Activated naive CD4-positive, alpha-beta T cell treated with anti-CD3 and anti-CD28 coated beads, Interleukin-2, amount 10 ng/mL, durations not matched to agents 7 days and 5 days (primary cell): Measurements from ENCODE around the gene ATAD3B.
"Not testable (repeated sequence)": the region's sequence is repeated elsewhere in the genome, so short reads cannot be mapped to it uniquely, and the experiment has no call there.

ENCODE experiments used
- CTCF ChIA-PET: fragments of 350-600 bp; sonication (Branson Sonifier 250); formaldehyde crosslinking; loops from one replicate; lab custom pipeline; 2021; ENCODE audit warnings: antibody characterized with exemption; lab: Charles Lee
- DNase-seq: peaks from one replicate; pipeline ENCODE4 v3.0.0-alpha.2; 2020
- H3K27ac Mint-ChIP-seq: one replicate; pipeline ENCODE4 v1.8.0; 2021; ENCODE audit warnings: mild to moderate bottlenecking, moderate library complexity, mixed read lengths
- H3K27me3 Mint-ChIP-seq: one replicate; pipeline ENCODE4 v1.8.0; 2021; ENCODE audit warnings: mild to moderate bottlenecking, mixed read lengths
- H3K36me3 Mint-ChIP-seq: one replicate; pipeline ENCODE4 v1.8.0; 2021; ENCODE audit warnings: mixed read lengths
- H3K4me1 Mint-ChIP-seq: one replicate; pipeline ENCODE4 v1.8.0; 2021; ENCODE audit warnings: mixed read lengths
- H3K4me3 Mint-ChIP-seq: one replicate; pipeline ENCODE4 v1.8.0; 2021; ENCODE audit warnings: mild to moderate bottlenecking, moderate library complexity, mixed read lengths
- H3K9me3 Mint-ChIP-seq: one replicate; pipeline ENCODE4 v1.8.0; 2021; ENCODE audit warnings: mixed read lengths

ATAD3B gene

DNA sequence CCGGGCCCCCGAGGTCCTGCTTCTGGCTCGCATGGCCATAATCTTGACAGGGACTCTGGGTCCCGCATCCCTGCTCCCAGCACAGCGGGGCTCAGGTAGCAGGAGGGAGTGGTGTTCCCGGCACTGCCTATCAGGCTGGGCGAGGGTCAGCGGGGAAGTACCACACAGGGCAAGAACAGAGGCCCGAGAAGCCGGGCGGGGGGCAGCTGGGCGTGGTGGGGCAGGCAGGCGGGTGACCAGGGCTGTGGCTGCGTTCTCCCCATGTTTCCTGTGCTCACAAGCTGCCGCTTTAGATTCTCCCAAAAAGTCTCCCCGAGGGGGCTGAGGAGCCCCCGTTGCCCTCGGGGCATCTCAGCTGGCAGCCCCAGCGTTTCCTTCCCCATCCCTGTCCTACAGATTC lies 18.3 kb downstream of the ATAD3B start:
- H3K4me1 Mint-ChIP-seq, result no peaks in the 10 kb centered on the region
- no peaks in the 10 kb centered on the region for H3K27me3 Mint-ChIP-seq
- peaks cover 42% of the 10 kb centered on the region for H3K36me3 Mint-ChIP-seq
- H3K4me3 Mint-ChIP-seq, result no peak overlapping the region
- no peak for DNase-seq
- H3K27ac Mint-ChIP-seq, result no peak overlapping the region
- peaks cover 8% of the 10 kb centered on the region for H3K9me3 Mint-ChIP-seq
- CTCF ChIA-PET, result interaction anchor here (0.6 kb wide), 1 partner anchor 53 kb away, joined by 3 read pairs; no protein-coding TSS in a partner anchor

DNA sequence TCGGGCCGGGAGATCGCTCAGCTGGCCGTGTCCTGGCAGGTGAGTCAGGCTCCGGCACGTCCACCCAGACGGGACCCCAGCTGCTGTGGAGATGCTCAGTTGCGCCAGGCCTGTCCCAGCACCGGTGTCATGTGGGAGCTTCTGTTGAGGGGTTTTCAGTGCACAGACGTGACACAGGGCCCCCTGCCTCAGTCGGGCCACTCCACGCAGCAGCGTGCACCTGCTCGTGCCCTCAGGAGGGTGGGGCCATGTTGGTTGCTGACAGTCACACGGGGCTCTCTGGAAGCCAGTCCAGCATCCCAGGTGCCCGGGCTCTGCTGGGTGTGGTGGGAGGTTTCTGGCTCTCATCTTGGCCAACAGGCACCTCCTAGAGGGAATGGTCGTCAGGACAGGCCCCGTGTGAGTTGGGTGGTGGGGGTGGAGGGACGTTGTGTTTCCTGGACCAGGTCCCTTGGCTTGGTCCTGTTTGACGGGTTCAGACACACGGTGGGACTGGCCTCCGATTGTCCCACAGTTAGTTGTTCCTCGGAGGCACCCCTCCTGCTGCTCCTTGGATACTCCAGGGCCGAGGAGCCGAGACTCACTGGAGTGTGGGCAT lies 19.2 kb downstream of the ATAD3B start:
- Mint-ChIP-seq H3K36me3 (peaks cover 42% of the 10 kb centered on the region), H3K27me3 (no peaks in the 10 kb centered on the region), H3K9me3 (peaks cover 8% of the 10 kb centered on the region), H3K4me1 (no peaks in the 10 kb centered on the region), H3K4me3 (no peak overlapping the region), H3K27ac (no peak overlapping the region)
- DNase-seq, result no peak
- CTCF ChIA-PET, result interaction anchor here (0.6 kb wide), 1 partner anchor 54 kb away, joined by 3 read pairs; no protein-coding TSS in a partner anchor

DNA sequence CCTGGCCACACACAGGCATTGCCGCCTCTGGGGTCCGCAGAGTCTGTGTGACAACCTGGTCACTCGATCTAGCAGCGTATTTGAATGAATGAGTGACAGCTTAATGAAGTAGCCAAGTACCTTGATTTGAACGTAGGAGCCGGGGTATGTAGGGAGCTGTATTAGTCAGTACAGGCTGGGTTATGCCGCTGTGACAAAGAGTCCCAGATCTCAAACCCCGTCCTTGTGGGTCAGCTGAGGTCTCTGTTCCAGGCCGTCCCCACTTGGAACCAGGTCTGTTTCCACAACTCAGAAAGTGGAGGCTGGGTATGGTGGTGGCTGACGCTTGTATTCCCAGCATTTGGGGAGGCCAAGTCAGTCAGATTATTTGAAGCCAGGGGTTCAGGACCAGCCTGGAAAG lies 20.0 kb downstream of the ATAD3B start:
- H3K4me3 Mint-ChIP-seq, result no peak overlapping the region
- no peaks in the 10 kb centered on the region for H3K4me1 Mint-ChIP-seq
- no peak for DNase-seq
- CTCF ChIA-PET, result no interaction called here
- peaks cover 42% of the 10 kb centered on the region for H3K36me3 Mint-ChIP-seq
- no peaks in the 10 kb centered on the region for H3K27me3 Mint-ChIP-seq
- H3K27ac Mint-ChIP-seq, result no peak overlapping the region
- H3K9me3 Mint-ChIP-seq, result peaks cover 8% of the 10 kb centered on the region

DNA sequence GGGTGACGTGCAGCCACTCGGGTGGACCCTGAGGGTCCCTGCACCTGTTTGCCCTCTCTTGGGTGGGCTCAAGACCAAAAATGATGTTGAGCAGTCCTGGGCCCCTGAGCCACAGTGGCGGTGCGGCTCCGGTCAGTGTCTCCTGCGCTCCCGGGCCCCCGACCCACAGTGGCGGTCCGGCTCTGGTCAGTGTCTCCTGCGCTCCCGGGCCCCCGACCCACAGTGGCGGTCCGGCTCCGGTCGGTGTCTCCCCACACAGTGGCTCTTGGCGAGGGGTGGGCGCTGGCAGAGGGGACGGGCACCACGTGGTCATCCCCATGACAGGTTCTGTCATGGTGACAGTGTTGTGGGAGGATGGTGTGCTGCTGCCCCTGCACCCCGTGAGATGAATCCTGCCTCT lies 22.7 kb downstream of the ATAD3B start:
- peaks cover 39% of the 10 kb centered on the region for H3K36me3 Mint-ChIP-seq
- CTCF ChIA-PET, result interaction anchor here (1.2 kb wide), 1 partner anchor 10 kb away, joined by 4 read pairs; no protein-coding TSS in a partner anchor
- H3K4me3 Mint-ChIP-seq, DNase-seq, H3K9me3 Mint-ChIP-seq, H3K4me1 Mint-ChIP-seq, H3K27ac Mint-ChIP-seq, H3K27me3 Mint-ChIP-seq: not testable (repeated sequence)

DNA sequence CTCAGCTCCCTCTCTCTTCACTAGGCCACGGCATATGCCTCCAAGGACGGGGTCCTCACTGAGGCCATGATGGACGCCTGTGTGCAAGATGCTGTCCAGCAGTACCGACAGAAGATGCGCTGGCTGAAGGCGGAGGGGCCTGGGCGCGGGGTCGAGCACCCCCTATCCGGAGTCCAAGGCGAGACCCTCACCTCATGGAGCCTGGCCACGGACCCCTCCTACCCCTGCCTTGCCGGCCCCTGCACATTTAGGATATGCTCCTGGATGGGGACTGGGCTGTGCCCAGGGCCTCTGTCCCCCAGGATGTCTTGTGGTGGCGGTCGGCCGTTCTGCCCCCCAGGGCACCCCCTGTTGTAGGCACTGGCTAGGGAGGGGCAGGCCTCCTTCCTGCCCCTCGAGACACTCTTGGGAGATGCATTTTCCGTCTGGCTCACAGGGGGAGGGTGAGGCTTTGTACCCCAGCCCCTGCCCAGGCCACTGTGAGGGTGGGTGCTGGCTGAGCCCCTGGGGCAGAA lies 24.0 kb downstream of the ATAD3B start:
- H3K27me3 Mint-ChIP-seq, H3K9me3 Mint-ChIP-seq, H3K27ac Mint-ChIP-seq, H3K4me1 Mint-ChIP-seq, DNase-seq, H3K4me3 Mint-ChIP-seq: not testable (repeated sequence)
- H3K36me3 Mint-ChIP-seq, result peaks cover 29% of the 10 kb centered on the region
- CTCF ChIA-PET, result interaction anchor here (1.2 kb wide), 1 partner anchor 9 kb away, joined by 4 read pairs; no protein-coding TSS in a partner anchor

DNA sequence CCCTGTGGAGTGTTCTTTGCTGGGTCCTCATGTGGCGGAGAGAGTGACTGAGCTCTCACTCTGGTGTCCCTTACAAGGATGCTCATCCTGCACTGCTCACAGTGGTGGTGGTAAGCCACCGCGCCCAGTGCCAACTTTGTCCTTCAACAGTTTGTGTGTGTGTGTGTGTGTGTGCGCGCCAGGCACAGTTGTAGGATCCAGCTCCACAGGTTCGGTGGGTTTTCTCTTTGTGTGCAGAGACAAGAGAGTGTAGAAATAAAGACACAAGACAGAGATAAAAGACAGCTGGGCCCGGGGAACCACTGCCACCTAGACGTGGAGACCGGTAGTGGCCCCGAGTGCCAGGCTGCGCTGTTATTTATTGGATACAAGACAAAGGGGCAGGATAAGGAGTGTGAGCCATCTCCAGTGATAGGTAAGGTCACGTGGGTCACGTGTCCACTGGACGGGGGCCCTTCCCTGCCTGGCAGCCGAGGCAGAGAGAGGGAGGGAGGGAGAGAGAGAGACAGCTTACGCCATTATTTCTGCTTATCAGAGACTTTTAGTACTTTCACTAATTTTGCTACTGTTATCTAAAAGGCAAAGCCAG lies 33.3 kb downstream of the ATAD3B start:
- not testable (repeated sequence) for H3K27me3 Mint-ChIP-seq, H3K9me3 Mint-ChIP-seq, H3K36me3 Mint-ChIP-seq
- Mint-ChIP-seq H3K27ac (peak overlapping the region; percentile 85), H3K4me1 (peaks cover 17% of the 10 kb centered on the region), H3K4me3 (peak overlapping the region; percentile 47)
- peak; percentile 88 for DNase-seq
- CTCF ChIA-PET, result interaction anchor here (0.6 to 2.2 kb wide), 11 partner anchors 10 to 133 kb away, joined by 3 to 8 read pairs (median 4); partner anchors contain the start of genes AURKAIP1 and CCNL2

DNA sequence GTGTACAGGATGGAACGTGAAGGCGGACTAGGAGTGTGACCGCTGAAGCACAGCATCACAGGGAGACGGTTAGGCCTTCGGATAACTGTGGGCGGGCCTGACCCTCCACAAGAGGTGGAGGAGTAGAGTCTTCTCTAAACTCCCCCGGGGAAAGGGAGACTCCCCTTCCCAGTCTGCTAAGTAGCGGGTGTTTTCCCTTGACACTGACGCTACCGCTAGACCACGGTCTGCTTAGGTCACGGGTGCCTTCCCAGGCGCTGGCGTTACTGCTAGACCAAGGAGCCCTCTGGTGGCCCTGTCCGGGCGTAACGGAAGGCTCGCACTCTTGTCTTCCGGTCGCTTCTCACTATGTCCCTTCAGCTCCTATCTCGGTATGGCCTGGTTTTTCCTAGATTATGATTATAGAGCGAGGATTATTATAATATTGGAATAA lies 33.8 kb downstream of the ATAD3B start:
- peak; percentile 39 for DNase-seq
- H3K36me3 Mint-ChIP-seq, H3K9me3 Mint-ChIP-seq, H3K27me3 Mint-ChIP-seq: not testable (repeated sequence)
- H3K4me3 Mint-ChIP-seq, result peak overlapping the region; percentile 47
- H3K27ac Mint-ChIP-seq, result peak overlapping the region; percentile 85
- peaks cover 17% of the 10 kb centered on the region for H3K4me1 Mint-ChIP-seq
- CTCF ChIA-PET, result interaction anchor here (1.2 to 2.2 kb wide), 7 partner anchors 41 to 134 kb away, joined by 3 to 8 read pairs (median 4); partner anchors contain the start of gene CCNL2

DNA sequence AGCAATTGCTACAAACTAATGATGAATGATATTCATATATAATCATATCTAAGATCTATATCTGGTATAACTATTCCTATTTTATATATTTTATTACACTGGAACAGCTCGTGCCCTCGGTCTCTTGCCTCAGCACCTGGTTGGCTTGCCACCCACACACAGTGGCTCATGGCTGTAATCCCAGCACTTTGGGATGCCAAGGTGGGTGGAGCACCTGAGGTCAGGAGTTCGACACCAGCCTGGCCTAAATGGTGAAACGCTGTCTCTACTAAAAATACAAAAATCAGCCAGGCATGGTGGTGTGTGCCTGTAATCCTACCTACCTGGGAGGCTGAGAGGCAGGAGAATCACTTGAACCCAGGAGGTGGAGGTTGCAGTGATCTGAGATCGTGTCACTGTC lies 34.2 kb downstream of the ATAD3B start:
- not testable (repeated sequence) for DNase-seq, H3K27me3 Mint-ChIP-seq, H3K36me3 Mint-ChIP-seq, H3K9me3 Mint-ChIP-seq
- H3K4me1 Mint-ChIP-seq, result peaks cover 19% of the 10 kb centered on the region
- H3K4me3 Mint-ChIP-seq, result peak overlapping the region; percentile 32
- peak overlapping the region; percentile 85 for H3K27ac Mint-ChIP-seq
- CTCF ChIA-PET, result interaction anchor here (1.2 to 2.2 kb wide), 3 partner anchors 65 to 134 kb away, joined by 4 to 8 read pairs (median 8); no protein-coding TSS in a partner anchor

DNA sequence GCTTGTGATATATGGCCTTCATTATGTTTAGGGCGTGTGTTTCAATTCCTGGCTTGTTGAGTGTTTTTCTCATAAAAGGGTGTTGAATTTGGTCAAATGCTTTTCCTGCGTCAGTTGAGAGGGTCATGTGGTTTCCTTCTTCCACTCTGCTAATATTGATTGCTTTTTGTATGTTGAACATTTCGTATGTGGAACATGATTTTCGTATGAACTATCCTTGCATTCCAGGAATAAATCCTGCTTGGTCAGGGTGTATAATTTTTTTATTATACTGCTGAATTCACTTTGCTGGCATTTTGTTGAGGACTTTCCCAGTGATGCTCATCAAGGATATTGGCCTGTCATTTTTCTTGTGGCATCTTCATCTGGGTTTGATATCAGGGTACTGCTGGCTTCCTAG lies 35.7 kb downstream of the ATAD3B start:
- H3K9me3 Mint-ChIP-seq, result no peaks in the 10 kb centered on the region
- peak overlapping the region; percentile 76 for H3K27ac Mint-ChIP-seq
- no peak overlapping the region for H3K4me3 Mint-ChIP-seq
- CTCF ChIA-PET, result no interaction called here
- H3K4me1 Mint-ChIP-seq, result peaks cover 23% of the 10 kb centered on the region
- H3K27me3 Mint-ChIP-seq, result no peaks in the 10 kb centered on the region
- no peak for DNase-seq
- no peaks in the 10 kb centered on the region for H3K36me3 Mint-ChIP-seq

DNA sequence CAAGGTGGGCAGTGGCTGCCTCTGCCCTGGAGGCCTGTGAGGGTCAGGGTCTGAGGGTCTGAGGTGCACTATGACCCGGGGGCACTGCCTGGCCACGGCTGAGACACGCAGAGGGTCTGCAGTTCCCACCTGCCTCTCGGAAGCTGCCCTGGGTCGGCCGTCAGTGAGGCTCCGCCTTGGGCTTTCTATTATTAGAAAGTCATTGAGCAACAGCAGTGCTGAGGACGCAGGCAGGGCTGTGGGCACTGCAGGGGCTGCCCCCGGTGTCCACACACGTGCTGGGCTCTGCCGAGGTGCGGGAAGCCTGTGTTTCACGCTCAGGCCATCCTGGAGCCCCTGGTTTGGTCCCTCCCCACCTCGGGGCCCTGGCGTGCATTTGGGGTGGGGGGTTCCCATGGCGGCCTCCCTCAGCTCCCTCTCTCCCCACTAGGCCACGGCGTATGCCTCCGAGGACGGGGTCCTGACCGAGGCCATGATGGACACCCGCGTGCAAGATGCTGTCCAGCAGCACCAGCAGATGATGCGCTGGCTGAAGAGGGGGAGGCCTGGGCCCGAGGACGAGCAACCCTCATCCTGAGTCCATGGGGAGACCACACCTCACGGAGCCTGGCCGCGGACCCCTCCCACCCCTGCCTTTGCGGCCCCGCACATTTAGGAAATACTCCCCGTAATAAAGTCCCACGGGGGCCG lies 37.4 kb downstream of the ATAD3B start:
- DNase-seq, H3K27me3 Mint-ChIP-seq, CTCF ChIA-PET, H3K4me3 Mint-ChIP-seq, H3K9me3 Mint-ChIP-seq, H3K27ac Mint-ChIP-seq, H3K36me3 Mint-ChIP-seq: not testable (repeated sequence)
- peaks cover 30% of the 10 kb centered on the region for H3K4me1 Mint-ChIP-seq

DNA sequence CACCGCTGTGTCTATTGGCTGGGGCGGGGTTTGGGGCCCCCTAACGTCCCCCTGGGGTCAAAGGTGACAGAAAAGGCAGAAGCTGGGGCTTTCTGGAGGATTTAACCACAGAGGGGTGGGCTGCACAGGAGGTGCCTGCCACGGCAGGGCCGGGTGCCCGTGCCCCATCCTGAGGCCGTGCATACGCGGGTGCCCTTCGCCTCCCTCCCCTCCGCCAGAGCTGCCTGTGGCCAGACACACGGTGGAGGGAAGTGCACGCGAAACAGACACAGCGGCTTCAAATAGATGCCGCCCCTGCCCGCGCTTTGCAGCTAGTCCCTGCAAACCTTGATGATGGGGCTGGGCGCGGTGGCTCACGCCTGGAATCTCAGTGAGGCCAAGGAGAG lies 37.9 kb downstream of the ATAD3B start:
- H3K36me3 Mint-ChIP-seq, H3K27me3 Mint-ChIP-seq, H3K9me3 Mint-ChIP-seq, H3K27ac Mint-ChIP-seq, DNase-seq, CTCF ChIA-PET, H3K4me3 Mint-ChIP-seq: not testable (repeated sequence)
- peaks cover 30% of the 10 kb centered on the region for H3K4me1 Mint-ChIP-seq

DNA sequence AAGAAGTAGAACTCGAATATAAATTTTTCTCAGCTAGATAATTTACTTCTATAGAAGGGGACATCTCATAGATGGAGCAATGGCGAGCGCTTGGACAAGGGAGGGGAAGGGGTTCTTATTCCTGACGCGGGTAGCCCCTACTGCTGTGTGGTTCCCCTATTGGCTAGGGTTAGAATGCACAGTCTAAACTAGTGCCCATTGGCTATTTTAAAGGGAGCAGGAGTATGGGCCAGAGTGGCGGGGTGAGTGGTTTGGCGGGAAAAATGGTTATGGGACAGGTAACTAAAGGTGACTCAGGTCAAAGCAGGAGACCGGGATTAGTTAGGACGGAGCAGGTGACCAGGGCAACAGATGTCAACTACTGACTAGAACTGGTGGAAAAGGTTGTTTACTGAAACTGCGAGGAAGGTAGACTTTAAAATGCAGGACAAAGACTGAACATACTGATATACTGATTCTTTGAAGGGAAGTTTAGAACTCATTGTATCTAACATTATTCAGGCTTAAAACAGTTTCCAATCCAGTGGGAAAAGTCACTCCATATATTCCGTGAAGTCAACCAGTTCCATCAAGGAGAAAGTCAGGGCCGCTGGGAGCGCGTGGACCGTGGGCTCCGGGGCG lies 39.5 kb downstream of the ATAD3B start:
- Mint-ChIP-seq H3K36me3 (no peaks in the 10 kb centered on the region), H3K27ac (peak overlapping the region; percentile 92), H3K27me3 (no peaks in the 10 kb centered on the region), H3K4me3 (peak overlapping the region; percentile 81), H3K9me3 (no peaks in the 10 kb centered on the region), H3K4me1 (peaks cover 18% of the 10 kb centered on the region)
- CTCF ChIA-PET, result interaction anchor here (1.1 kb wide), 1 partner anchor 139 kb away, joined by 3 read pairs; no protein-coding TSS in a partner anchor
- DNase-seq, result peak; percentile 30

DNA sequence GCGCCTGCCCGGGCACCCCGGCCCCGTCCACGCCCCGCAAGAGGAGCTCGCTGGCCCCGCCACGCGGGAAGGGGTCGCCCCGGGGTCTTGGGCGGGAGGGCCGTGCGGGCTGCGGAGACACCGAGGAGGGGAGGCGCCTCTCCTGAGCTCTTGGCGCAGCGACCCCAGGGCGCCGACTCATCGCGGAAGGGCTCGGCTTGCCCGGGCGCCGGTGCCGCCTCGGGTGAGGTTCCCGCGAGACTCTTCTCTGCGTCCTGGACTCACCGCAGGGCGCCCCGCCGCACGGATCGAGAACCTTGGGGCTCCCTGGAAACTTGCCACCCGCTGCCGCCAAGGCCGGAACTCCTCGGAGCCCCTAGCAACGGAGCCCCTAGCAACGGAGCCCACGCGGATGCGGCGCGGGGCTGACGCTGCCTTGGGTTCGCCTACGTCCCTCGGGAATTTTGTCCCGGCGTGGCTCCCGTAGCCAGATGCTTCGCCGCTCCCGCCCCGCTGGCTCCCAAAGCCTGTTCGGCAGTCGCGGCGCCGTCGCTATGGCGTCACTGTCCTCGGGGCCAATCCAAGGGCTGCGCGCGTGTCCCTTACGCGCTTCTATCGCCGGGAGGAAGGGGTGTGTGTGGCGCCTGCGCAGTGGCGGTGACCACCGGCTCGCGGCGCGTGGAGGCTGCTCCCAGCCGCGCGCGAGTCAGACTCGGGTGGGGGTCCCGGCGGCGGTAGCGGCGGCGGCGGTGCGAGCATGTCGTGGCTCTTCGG lies 40.1 kb downstream of the ATAD3B start, which contains the start of gene ATAD3A:
Gene ATAD3A, plus strand, starts transcription at position 630 of the 753 bp plus-strand sequence. Its CDS starts 107 bp downstream, at position 737.
- peak; percentile 98 for DNase-seq
- Mint-ChIP-seq H3K4me3 (peak within 1 kb of the TSS; percentile 81), H3K9me3 (no peaks in the 10 kb centered on the region), H3K27ac (peak within 1 kb of the TSS; percentile 92), H3K36me3 (no peaks in the 10 kb centered on the region), H3K4me1 (peaks cover 15% of the 10 kb centered on the region), H3K27me3 (no peaks in the 10 kb centered on the region)
- CTCF ChIA-PET, result interaction anchor here (1.1 kb wide), 1 partner anchor 140 kb away, joined by 3 read pairs; no protein-coding TSS in a partner anchor
